ENCODE data around the gene TACR2.

- no peak for TF ChIP-seq REST (IDR thresholded peaks at IDR 0.05; ENCODE audit: unreplicated experiment)
- no peak for TF ChIP-seq EZH2 (IDR thresholded peaks at IDR 0.05; ENCODE audit: low read depth, unreplicated experiment)
- TF ChIP-seq POLR2AphosphoS5 (IDR thresholded peaks at IDR 0.05; ENCODE audit: low read depth) = peak; percentile 74
- no peak for TF ChIP-seq CTCF (conservative IDR thresholded peaks at IDR 0.05; ENCODE audit: low read depth in 2 of 2)
- no peak for TF ChIP-seq EZH2phosphoT487 (IDR thresholded peaks at IDR 0.05; ENCODE audit: unreplicated experiment)
- TF ChIP-seq, protein P1, sequence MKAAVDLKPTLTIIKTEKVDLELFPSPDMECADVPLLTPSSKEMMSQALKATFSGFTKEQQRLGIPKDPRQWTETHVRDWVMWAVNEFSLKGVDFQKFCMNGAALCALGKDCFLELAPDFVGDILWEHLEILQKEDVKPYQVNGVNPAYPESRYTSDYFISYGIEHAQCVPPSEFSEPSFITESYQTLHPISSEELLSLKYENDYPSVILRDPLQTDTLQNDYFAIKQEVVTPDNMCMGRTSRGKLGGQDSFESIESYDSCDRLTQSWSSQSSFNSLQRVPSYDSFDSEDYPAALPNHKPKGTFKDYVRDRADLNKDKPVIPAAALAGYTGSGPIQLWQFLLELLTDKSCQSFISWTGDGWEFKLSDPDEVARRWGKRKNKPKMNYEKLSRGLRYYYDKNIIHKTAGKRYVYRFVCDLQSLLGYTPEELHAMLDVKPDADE (IDR thresholded peaks at IDR 0.05) = no peak
- no peak for TF ChIP-seq JUNB (IDR thresholded peaks at IDR 0.05; ENCODE audit: unreplicated experiment)
- peak; percentile 83 for TF ChIP-seq CREB1 (CRISPR knock-in tag; IDR thresholded peaks at IDR 0.05; ENCODE audit: low read depth)
- TF ChIP-seq ZNF331 (CRISPR knock-in tag; IDR thresholded peaks at IDR 0.05; ENCODE audit: low read depth) = no peak
- no peak for TF ChIP-seq NANOG (IDR thresholded peaks at IDR 0.05; ENCODE audit: borderline replicate concordance)
Observed at GRCh38 chr10:69451209-69451783, 34.6 kb upstream of the TACR2 start, which contains the start of gene TSPAN15.

All from GM23338 (cell line).